Endothelial cell of umbilical vein (primary cell): Measurements from ENCODE around the gene FLT1. TPM values are rescaled to one million over a fixed set of nuclear protein-coding genes. Genes with fewer than 3 reads are reported as not detected.

Experiments used
- BruUV-seq: library from RNA; stranded (reverse); fragments of 400-500 nt; replicated peaks from 2 replicates; lab custom pipeline; 2021; lab: Mats Ljungman, UMichigan
- CTCF ChIA-PET: fragments of 300-600, 350-600 bp; sonication (Branson Sonifier 250); formaldehyde crosslinking; loops from one replicate; lab custom pipeline; 2021; ENCODE audit warnings: antibody characterized with exemption, inconsistent platforms; lab: Charles Lee
- POLR2A ChIA-PET: fragments of 300-600, 350-600 bp; sonication (Branson Sonifier 250); formaldehyde crosslinking; loops from one replicate; lab custom pipeline; 2021; ENCODE audit warnings: antibody characterized with exemption, inconsistent platforms; lab: Charles Lee
- DNase-seq: peaks from one replicate; pipeline ENCODE4 v3.0.0-alpha.2; 2011; ENCODE audit warnings: low read depth, low spot score
- FAIRE-seq: peaks from 2 replicates; lab custom pipeline; 2011; peaks lifted over from hg19 to GRCh38; lab: Jason Lieb, UNC
- H2AFZ ChIP-seq: 2 replicates; pipeline ENCODE4 v1.6.0; 2012; ENCODE audit warnings: low read depth, low read length, control low read depth, inconsistent platforms
- H3K27ac ChIP-seq: 2 replicates; pipeline ENCODE4 v1.5.1; 2011; ENCODE audit warnings: low read depth, mild to moderate bottlenecking, control low read depth, low read length, moderate library complexity; ENCODE audit not compliant: insufficient read depth
- H3K27me3 ChIP-seq, 2 experiments: 2 replicates each; pipeline versions ENCODE4 v1.6.0 to v1.6.1; 2011; ENCODE audit warnings: low read length in 2 of 2, mixed read lengths in 1 of 2; ENCODE audit not compliant: control insufficient read depth in 2 of 2, insufficient read depth in 2 of 2
- H3K36me3 ChIP-seq, 2 experiments: 2 replicates in 1 of 2; 3 replicates in 1 of 2; pipeline ENCODE4 v1.5.1; 2011; ENCODE audit warnings: low read length in 2 of 2, mild to moderate bottlenecking in 1 of 2, moderate library complexity in 1 of 2; ENCODE audit not compliant: control insufficient read depth in 2 of 2, insufficient read depth in 2 of 2; ENCODE audit errors: extremely low read depth in 1 of 2
- H3K4me1 ChIP-seq: 3 replicates; pipeline ENCODE4 v1.5.1; 2011; ENCODE audit warnings: mild to moderate bottlenecking, low read length; ENCODE audit not compliant: control insufficient read depth, insufficient read depth; ENCODE audit errors: extremely low read depth
- H3K4me2 ChIP-seq: 2 replicates; pipeline ENCODE4 v1.6.1; 2011; ENCODE audit warnings: low read length, control low read depth, mixed read lengths; ENCODE audit not compliant: insufficient read depth
- H3K4me3 ChIP-seq, 3 experiments: fragments of 200-600 bp in 1 of 3; sonication (generic), shearing (Covaris generic) in 1 of 3; replicated peaks in 1 of 3; 2 replicates each; pipeline ENCODE4 v1.5.1; 2011 to 2016; ENCODE audit warnings: control low read depth in 3 of 3, low read length in 3 of 3, mild to moderate bottlenecking in 2 of 3, inconsistent platforms in 1 of 3, low read depth in 1 of 3, moderate library complexity in 1 of 3; ENCODE audit not compliant: insufficient read depth in 1 of 3
- H3K79me2 ChIP-seq: 2 replicates; pipeline ENCODE4 v1.6.0; 2012; ENCODE audit warnings: low read length, inconsistent platforms; ENCODE audit not compliant: control insufficient read depth, insufficient read depth
- H3K9ac ChIP-seq: replicated peaks from 2 replicates; pipeline ENCODE3; 2011; ENCODE audit warnings: low read length, control low read depth; ENCODE audit not compliant: insufficient read depth; ENCODE audit errors: extremely low read depth
- H3K9me1 ChIP-seq: replicated peaks from 3 replicates; pipeline ENCODE4 v1.6.0; 2011; ENCODE audit warnings: mild to moderate bottlenecking, low read length; ENCODE audit not compliant: control insufficient read depth, insufficient read depth; ENCODE audit errors: extremely low read depth
- H3K9me3 ChIP-seq: replicated peaks from 2 replicates; pipeline ENCODE4 v1.5.1; 2012; ENCODE audit warnings: low read length, inconsistent platforms; ENCODE audit not compliant: control insufficient read depth, insufficient read depth
- H4K20me1 ChIP-seq: replicated peaks from 2 replicates; pipeline ENCODE3; 2011; ENCODE audit warnings: mild to moderate bottlenecking, low read length; ENCODE audit not compliant: control insufficient read depth, insufficient read depth; ENCODE audit errors: extremely low read depth
- EZH2 ChIP-seq: IDR thresholded peaks from 2 replicates; pipeline ENCODE4 v1.6.1; 2012; ENCODE audit warnings: borderline replicate concordance, low read depth, mild to moderate bottlenecking, moderate library complexity, low read length, inconsistent platforms; ENCODE audit not compliant: severe bottlenecking
- FOS ChIP-seq: IDR thresholded peaks from 2 replicates; pipeline ENCODE4 v1.6.1; 2011; ENCODE audit warnings: mild to moderate bottlenecking, low read length, moderate library complexity, borderline replicate concordance; ENCODE audit not compliant: insufficient read depth
- GATA2 ChIP-seq: IDR thresholded peaks from 2 replicates; pipeline ENCODE4 v1.7.0; 2011; ENCODE audit warnings: low read depth, mild to moderate bottlenecking, moderate library complexity, mixed read lengths, low read length; ENCODE audit not compliant: insufficient read length, insufficient read depth
- JUN ChIP-seq: IDR thresholded peaks from 2 replicates; pipeline ENCODE4 v1.6.1; 2011; ENCODE audit warnings: borderline replicate concordance, low read depth; ENCODE audit not compliant: insufficient read length, insufficient read depth
- MYC ChIP-seq: IDR thresholded peaks from one replicate; pipeline ENCODE4 v1.6.1; 2011; ENCODE audit warnings: mild to moderate bottlenecking, low read depth, low read length
- POLR2A ChIP-seq: IDR thresholded peaks from 2 replicates; pipeline ENCODE4 v1.6.1; 2012; ENCODE audit warnings: low read depth, mild to moderate bottlenecking, control low read depth, low read length
- POLR2AphosphoS5 ChIP-seq: IDR thresholded peaks from 2 replicates; pipeline ENCODE4 v1.6.1; 2012; ENCODE audit warnings: low read depth, mild to moderate bottlenecking, control low read depth, low read length, moderate library complexity; ENCODE audit not compliant: insufficient read depth
- dilution Hi-C: fragments of 300-500 bp; cut with MboI; formaldehyde crosslinking; loops from one replicate; pipeline ENCODE4 v1.15.0; 2019; ENCODE audit warnings: low sequenced_read_pairs; ENCODE audit not compliant: extremely low pct_ligation_motif_present
- intact Hi-C: fragments of 100-400 bp; cut with micrococcal nuclease; formaldehyde crosslinking; loops from one replicate; pipeline ENCODE4 v1.10.0; 2022
- polyA plus RNA-seq, 4 experiments: library from polyadenylated mRNA; depleted of rRNA in 3 of 4; stranded (reverse) in 3 of 4; unstranded in 1 of 4; fragments of >200 nt; gene quantifications; 2 replicates each; pipeline versions ENCODE4 v1.2.1 to v1.2.3, GENCODE V29; 2011 to 2012; ENCODE audit warnings: missing spikeins in 1 of 4
- total RNA-seq: library from RNA; stranded (reverse); gene quantifications from 2 replicates; pipeline ENCODE4 v1.2.3, GENCODE V29; 2021
- TF ChIP-seq, protein P1 (sequence below): IDR thresholded peaks from 2 replicates; pipeline ENCODE4 v1.6.1; 2011; ENCODE audit not compliant: insufficient read depth, insufficient read length
- TF ChIP-seq, protein P2 (sequence below), 2 donors: IDR thresholded peaks; 1 replicate in 1 of 2; 2 replicates in 1 of 2; pipeline ENCODE4 v1.5.1; 2011; ENCODE audit warnings: low read length in 2 of 2, mild to moderate bottlenecking in 2 of 2, moderate library complexity in 2 of 2, control low read depth in 1 of 2, inconsistent platforms in 1 of 2, low read depth in 1 of 2; ENCODE audit not compliant: insufficient read depth in 1 of 2; ENCODE audit errors: extremely low read depth in 1 of 2

Gene FLT1
- total and polyA plus RNA-seq, 2 donors (not counting 3 experiments of a cell fraction or from before 2014, with no cell fraction given) = 16.0 to 104 TPM

DNA sequence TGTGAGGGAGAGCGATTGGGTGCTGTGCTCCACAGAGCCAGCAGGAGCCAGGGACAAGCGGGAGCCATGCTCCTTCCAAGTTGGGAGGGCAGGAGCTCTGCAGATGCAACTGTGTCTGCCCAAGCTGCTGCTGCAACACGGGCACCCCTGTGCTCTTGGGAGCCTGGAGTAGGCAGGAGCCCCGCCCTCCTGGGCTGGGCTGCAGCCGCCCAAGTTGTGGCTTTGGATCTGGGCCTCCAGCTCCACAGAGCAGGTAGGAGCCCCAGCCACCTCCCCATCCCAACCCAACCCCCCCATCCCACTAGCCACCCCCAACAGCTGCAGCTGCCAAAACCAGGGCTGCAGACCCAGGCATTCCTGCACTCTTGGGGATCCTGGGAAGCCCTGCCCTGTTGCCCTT lies 39.9 kb upstream of the FLT1 start:
- no peak overlapping the region for H2AFZ ChIP-seq
- ChIA-PET POLR2A (no interaction called here), CTCF (interaction anchor here (0.9 to 1.8 kb wide), 5 partner anchors 9 to 262 kb away, joined by 3 to 8 read pairs (median 3); no protein-coding TSS in a partner anchor)
- DNase-seq (no peak), FAIRE-seq (no peak)
- H3K9me1 ChIP-seq = no peaks in the 10 kb centered on the region
- BruUV-seq = no TSS peak
- TF ChIP-seq, protein P1, sequence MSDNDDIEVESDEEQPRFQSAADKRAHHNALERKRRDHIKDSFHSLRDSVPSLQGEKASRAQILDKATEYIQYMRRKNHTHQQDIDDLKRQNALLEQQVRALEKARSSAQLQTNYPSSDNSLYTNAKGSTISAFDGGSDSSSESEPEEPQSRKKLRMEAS = no peak
- TF ChIP-seq GATA2 = no peak
- TF ChIP-seq JUN = no peak
- TF ChIP-seq, protein P2, sequence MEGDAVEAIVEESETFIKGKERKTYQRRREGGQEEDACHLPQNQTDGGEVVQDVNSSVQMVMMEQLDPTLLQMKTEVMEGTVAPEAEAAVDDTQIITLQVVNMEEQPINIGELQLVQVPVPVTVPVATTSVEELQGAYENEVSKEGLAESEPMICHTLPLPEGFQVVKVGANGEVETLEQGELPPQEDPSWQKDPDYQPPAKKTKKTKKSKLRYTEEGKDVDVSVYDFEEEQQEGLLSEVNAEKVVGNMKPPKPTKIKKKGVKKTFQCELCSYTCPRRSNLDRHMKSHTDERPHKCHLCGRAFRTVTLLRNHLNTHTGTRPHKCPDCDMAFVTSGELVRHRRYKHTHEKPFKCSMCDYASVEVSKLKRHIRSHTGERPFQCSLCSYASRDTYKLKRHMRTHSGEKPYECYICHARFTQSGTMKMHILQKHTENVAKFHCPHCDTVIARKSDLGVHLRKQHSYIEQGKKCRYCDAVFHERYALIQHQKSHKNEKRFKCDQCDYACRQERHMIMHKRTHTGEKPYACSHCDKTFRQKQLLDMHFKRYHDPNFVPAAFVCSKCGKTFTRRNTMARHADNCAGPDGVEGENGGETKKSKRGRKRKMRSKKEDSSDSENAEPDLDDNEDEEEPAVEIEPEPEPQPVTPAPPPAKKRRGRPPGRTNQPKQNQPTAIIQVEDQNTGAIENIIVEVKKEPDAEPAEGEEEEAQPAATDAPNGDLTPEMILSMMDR (IDR thresholded peaks at IDR 0.05; ENCODE audit: extremely low read depth in 1 of 2, insufficient read depth in 1 of 2, low read depth in 1 of 2, low read length in 2 of 2) = no peak
- TF ChIP-seq POLR2AphosphoS5 = no peak
- no peak for TF ChIP-seq FOS
- TF ChIP-seq EZH2 = no peak
- no peak for TF ChIP-seq MYC
- TF ChIP-seq POLR2A = no peak
- H3K79me2 ChIP-seq = no peaks in the 10 kb centered on the region
- no peak overlapping the region for H3K27ac ChIP-seq
- no peaks in the 10 kb centered on the region for H3K27me3 ChIP-seq
- dilution Hi-C loops (no loop called here), intact Hi-C loops (loop anchor here (5.0 kb wide), 1 partner anchor 68 kb away; no protein-coding TSS in a partner anchor)
- no peak overlapping the region for H3K9ac ChIP-seq
- H3K4me3 ChIP-seq = no peak overlapping the region
- no peaks in the 10 kb centered on the region for H3K36me3 ChIP-seq
- H4K20me1 ChIP-seq = no peaks in the 10 kb centered on the region
- no peaks in the 10 kb centered on the region for H3K9me3 ChIP-seq
- H3K4me1 ChIP-seq = peaks cover 14% of the 10 kb centered on the region
- no peak overlapping the region for H3K4me2 ChIP-seq
